Stomach (tissue), 9 donors: Measurements from ENCODE around the gene PRPF6. TPM values are rescaled to one million over a fixed set of nuclear protein-coding genes. Genes with fewer than 3 reads are reported as not detected.
A peak's percentile ranks its signal among the peaks of the same experiment; 100 is the strongest.

Source experiments
- DNase-seq, 2 donors: peaks; one replicate each; pipeline versions ENCODE4 v3.0.0 to v3.0.0-alpha.2; 2013 to 2019
- H3K27ac ChIP-seq, 5 donors: fragments of 200-600 bp in 4 of 5; sonication (generic) in 4 of 5; one replicate each; pipeline ENCODE4 v1.5.1; 2013 to 2019; ENCODE audit warnings: mild to moderate bottlenecking in 1 of 5, moderate library complexity in 1 of 5
- H3K27me3 ChIP-seq, 3 donors: fragments of 200-600 bp; sonication (generic); one replicate each; pipeline ENCODE4 v1.5.1; 2017 to 2019; ENCODE audit warnings: mixed run types in 1 of 3
- H3K36me3 ChIP-seq, 4 donors: fragments of 200-600 bp; sonication (generic); 1 replicate in 3 of 4; 2 replicates in 1 of 4; pipeline ENCODE4 v1.5.1; 2016 to 2019
- H3K4me1 ChIP-seq, 4 donors: fragments of 200-600 bp; sonication (generic); one replicate each; pipeline ENCODE4 v1.5.1; 2016 to 2019
- H3K4me3 ChIP-seq, 4 donors: fragments of 200-600 bp; sonication (generic) in 3 of 4; one replicate each; pipeline ENCODE4 v1.5.1; 2016 to 2019; ENCODE audit warnings: mild to moderate bottlenecking in 1 of 4
- H3K9me3 ChIP-seq, 4 donors: fragments of 200-600 bp; sonication (generic); one replicate each; pipeline ENCODE4 v1.5.1; 2016 to 2019
- CTCF ChIP-seq, 7 experiments: fragments of 450-650 bp in 4 of 7; fragments of 200-600 bp in 3 of 7; sonication (generic) in 3 of 7; IDR thresholded peaks; one replicate each; pipeline ENCODE4 v1.5.1; 2016 to 2019; ENCODE audit warnings: antibody characterized with exemption in 7 of 7, control low read depth in 2 of 7, mild to moderate bottlenecking in 1 of 7
- EP300 ChIP-seq: sonication (generic); formaldehyde crosslinking; IDR thresholded peaks from one replicate; pipeline ENCODE4 v1.6.1; 2017; ENCODE audit warnings: antibody characterized with exemption
- POLR2A ChIP-seq, 4 donors: fragments of 450-650 bp; IDR thresholded peaks; one replicate each; pipeline ENCODE4 v1.6.1; 2016; ENCODE audit warnings: antibody characterized with exemption in 4 of 4, control low read depth in 2 of 4, mild to moderate bottlenecking in 1 of 4, moderate library complexity in 1 of 4
- POLR2AphosphoS5 ChIP-seq, 3 donors: sonication (generic); formaldehyde crosslinking; IDR thresholded peaks; one replicate each; pipeline ENCODE4 v1.6.1; 2016; ENCODE audit warnings: antibody characterized with exemption in 3 of 3
- WGBS, 5 donors: extraction: QIAGEN DNeasy Blood & Tissue Kit in 3 of 5; methylation state at CpG; one replicate each; pipeline versions ENCODE4 v1.1.5 to v1.1.7; 2013 to 2018; 5-methylcytosine and 5-hydroxymethylcytosine counted together
- intact Hi-C: fragments of 100-400 bp; cut with DNase I; formaldehyde crosslinking; loops from one replicate; pipeline ENCODE4 v1.15.1; 2023; ENCODE audit warnings: low total_unique reads
- polyA plus RNA-seq, 3 donors: library from polyadenylated mRNA; stranded (reverse); fragments of 200-250 nt; gene quantifications; one replicate each; pipeline ENCODE4 v1.2.3, GENCODE V29; 2013
- total RNA-seq, 5 donors: library from RNA; depleted of rRNA; stranded (reverse); fragments of >200 nt; gene quantifications; one replicate each; pipeline versions ENCODE4 v1.1.0 to v1.2.3, GENCODE V29; 2014 to 2016
- donor health status: healthy with polysubstance abuse.
- donor health status: Bipolar disorder and iron deficiency.
- donor health status: healthy.

The PRPF6 gene
- total and polyA plus RNA-seq, 8 donors, result 27.0 to 67.4 (median 39.6) TPM

- H3K27ac ChIP-seq, result no peak overlapping the region
- DNase-seq, result no peak
- peaks cover 30 to 74% (median 72%) of the 10 kb centered on the region in 4 donors for H3K36me3 ChIP-seq
Measured at GRCh38 chr20:63961664-63962425, 19.1 kb upstream of the PRPF6 start.

GRCh38 chr20:63962426-63963347 is 18.2 kb upstream of the PRPF6 start:
- Histone ChIP-seq H3K4me1 (peaks cover under 1 to 9% (median 6%) of the 10 kb centered on the region in 4 donors), H3K4me3 (no peak overlapping the region), H3K27ac (no peak overlapping the region), H3K9me3 (peaks cover 0 to 15% (median 1%) of the 10 kb centered on the region in 4 donors), H3K27me3 (no peaks in the 10 kb centered on the region), H3K36me3 (peaks cover 30 to 83% (median 79%) of the 10 kb centered on the region in 4 donors)
- intact Hi-C loops, result no loop called here
- peak in 1 of 2 donors; percentile 2 for DNase-seq
- no peak for TF ChIP-seq CTCF (IDR thresholded peaks at IDR 0.05)
- no peak for TF ChIP-seq POLR2A (IDR thresholded peaks at IDR 0.05)
- no peak for TF ChIP-seq POLR2AphosphoS5 (IDR thresholded peaks at IDR 0.05)
- no peak for TF ChIP-seq EP300
- 94 to 96% (median 95%) methylated on average over 37 to 61 of the region's 61 CpGs for WGBS, 5 donors

More at GRCh38 chr20:63961664-63962425, 19.1 kb upstream of the PRPF6 start:
- Histone ChIP-seq H3K9me3 (peaks cover 0 to 14% (median 1%) of the 10 kb centered on the region in 4 donors), H3K4me3 (no peak overlapping the region), H3K4me1 (peaks cover 9 to 17% (median 14%) of the 10 kb centered on the region in 4 donors), H3K27me3 (no peaks in the 10 kb centered on the region)
- TF ChIP-seq POLR2AphosphoS5 (IDR thresholded peaks at IDR 0.05) (no peak), EP300 (no peak)
- 87 to 93% (median 92%) methylated on average over 25 to 26 of the region's 26 CpGs for WGBS, 5 donors
- intact Hi-C loops, result no loop called here

GRCh38 chr20:63963348-63963741 is 17.6 kb upstream of the PRPF6 start:
- Histone ChIP-seq H3K9me3 (peaks cover 0 to 15% (median 1%) of the 10 kb centered on the region in 4 donors), H3K27me3 (no peaks in the 10 kb centered on the region), H3K4me3 (no peak overlapping the region), H3K27ac (no peak overlapping the region), H3K4me1 (peaks cover 0 to 8% (median 2%) of the 10 kb centered on the region in 4 donors), H3K36me3 (peaks cover 30 to 86% (median 81%) of the 10 kb centered on the region in 4 donors)
- DNase-seq, result peak in 1 of 2 donors; percentile 4
- TF ChIP-seq CTCF (IDR thresholded peaks at IDR 0.05) (no peak), POLR2AphosphoS5 (IDR thresholded peaks at IDR 0.05) (no peak), POLR2A (IDR thresholded peaks at IDR 0.05) (no peak), EP300 (no peak)
- WGBS, 5 donors, result 89 to 98% (median 93%) methylated on average over 22 to 27 of the region's 27 CpGs
- intact Hi-C loops, result no loop called here

- no peaks in the 10 kb centered on the region for H3K27me3 ChIP-seq
- DNase-seq, result peak in 1 of 2 donors; percentile 2
- intact Hi-C loops, result no loop called here
- TF ChIP-seq POLR2A (IDR thresholded peaks at IDR 0.05), result no peak
- TF ChIP-seq EP300, result no peak
- no peak for TF ChIP-seq CTCF (IDR thresholded peaks at IDR 0.05)
- TF ChIP-seq POLR2AphosphoS5 (IDR thresholded peaks at IDR 0.05), result no peak
- peaks cover 0 to 15% (median 1%) of the 10 kb centered on the region in 4 donors for H3K9me3 ChIP-seq
- peaks cover 4 to 11% (median 7%) of the 10 kb centered on the region in 4 donors for H3K4me1 ChIP-seq
- WGBS, 5 donors, result 91 to 100% (median 95%) methylated on average over 5 to 16 of the region's 16 CpGs
- H3K4me3 ChIP-seq, result no peak overlapping the region
- H3K27ac ChIP-seq, result no peak overlapping the region
- peaks cover 30 to 81% (median 76%) of the 10 kb centered on the region in 4 donors for H3K36me3 ChIP-seq
Measured at GRCh38 chr20:63963784-63964301, 17.1 kb upstream of the PRPF6 start.
